ENCODE results near the gene TMOD1. TPM values are rescaled to one million over a fixed set of nuclear protein-coding genes. Genes with fewer than 3 reads are reported as not detected.

Gene TMOD1
- total RNA-seq, 1 donor from 2014 or later, result 12.9 TPM

DNA sequence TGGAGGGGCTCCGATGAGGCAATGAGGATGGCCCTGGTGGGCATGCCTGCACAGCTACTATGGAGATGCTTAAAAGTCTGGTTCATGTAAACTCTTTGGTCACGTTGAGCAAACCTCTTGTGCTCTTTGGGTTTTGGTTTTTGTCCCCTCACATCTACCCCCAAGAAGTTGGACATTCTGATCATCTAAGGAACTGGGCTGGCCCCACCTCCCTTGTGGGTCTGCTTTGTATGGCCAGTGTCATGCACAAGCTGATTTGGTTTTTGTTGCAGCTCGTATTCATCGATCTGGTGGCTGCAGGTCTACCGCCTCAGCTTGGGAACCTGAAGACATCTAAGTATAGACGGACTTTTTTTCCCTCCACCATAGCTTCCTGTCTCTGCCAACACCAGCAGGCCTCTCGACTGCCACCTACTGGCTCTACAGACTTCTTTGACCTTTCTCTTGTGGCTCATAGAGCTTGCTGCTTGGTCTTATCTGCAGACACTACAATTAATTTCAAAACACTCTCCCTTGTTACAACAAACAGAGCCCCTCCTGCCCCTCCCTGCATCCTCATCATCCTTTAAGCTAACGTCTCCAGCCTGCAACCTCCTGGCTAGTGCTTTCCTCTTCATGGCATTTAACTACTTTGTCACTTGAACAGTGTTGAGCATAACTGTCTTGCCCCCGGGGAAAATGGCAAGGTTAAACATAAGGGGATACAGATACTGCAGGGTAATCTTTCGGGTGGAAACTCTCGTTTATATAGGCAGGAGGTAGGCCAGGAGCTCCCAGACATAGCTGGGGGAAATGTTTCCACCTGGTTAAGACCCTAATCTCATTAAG lies 97.2 kb downstream of the TMOD1 start:
- TF ChIP-seq, protein P1, sequence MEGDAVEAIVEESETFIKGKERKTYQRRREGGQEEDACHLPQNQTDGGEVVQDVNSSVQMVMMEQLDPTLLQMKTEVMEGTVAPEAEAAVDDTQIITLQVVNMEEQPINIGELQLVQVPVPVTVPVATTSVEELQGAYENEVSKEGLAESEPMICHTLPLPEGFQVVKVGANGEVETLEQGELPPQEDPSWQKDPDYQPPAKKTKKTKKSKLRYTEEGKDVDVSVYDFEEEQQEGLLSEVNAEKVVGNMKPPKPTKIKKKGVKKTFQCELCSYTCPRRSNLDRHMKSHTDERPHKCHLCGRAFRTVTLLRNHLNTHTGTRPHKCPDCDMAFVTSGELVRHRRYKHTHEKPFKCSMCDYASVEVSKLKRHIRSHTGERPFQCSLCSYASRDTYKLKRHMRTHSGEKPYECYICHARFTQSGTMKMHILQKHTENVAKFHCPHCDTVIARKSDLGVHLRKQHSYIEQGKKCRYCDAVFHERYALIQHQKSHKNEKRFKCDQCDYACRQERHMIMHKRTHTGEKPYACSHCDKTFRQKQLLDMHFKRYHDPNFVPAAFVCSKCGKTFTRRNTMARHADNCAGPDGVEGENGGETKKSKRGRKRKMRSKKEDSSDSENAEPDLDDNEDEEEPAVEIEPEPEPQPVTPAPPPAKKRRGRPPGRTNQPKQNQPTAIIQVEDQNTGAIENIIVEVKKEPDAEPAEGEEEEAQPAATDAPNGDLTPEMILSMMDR (conservative IDR thresholded peaks at IDR 0.05), result peak; percentile 91
- no peaks in the 10 kb centered on the region for H3K27me3 Mint-ChIP-seq
- peaks cover 5% of the 10 kb centered on the region for H3K4me1 Mint-ChIP-seq (ENCODE audit: unreplicated experiment)
- DNase-seq (ENCODE audit: extremely low spot score, unreplicated experiment), result no peak
- no peaks in the 10 kb centered on the region for H3K9me3 Mint-ChIP-seq
- H3K4me3 Mint-ChIP-seq, result no peak overlapping the region
- peaks cover 13% of the 10 kb centered on the region for H3K36me3 Mint-ChIP-seq
- no peak overlapping the region for H3K27ac Mint-ChIP-seq

DNA sequence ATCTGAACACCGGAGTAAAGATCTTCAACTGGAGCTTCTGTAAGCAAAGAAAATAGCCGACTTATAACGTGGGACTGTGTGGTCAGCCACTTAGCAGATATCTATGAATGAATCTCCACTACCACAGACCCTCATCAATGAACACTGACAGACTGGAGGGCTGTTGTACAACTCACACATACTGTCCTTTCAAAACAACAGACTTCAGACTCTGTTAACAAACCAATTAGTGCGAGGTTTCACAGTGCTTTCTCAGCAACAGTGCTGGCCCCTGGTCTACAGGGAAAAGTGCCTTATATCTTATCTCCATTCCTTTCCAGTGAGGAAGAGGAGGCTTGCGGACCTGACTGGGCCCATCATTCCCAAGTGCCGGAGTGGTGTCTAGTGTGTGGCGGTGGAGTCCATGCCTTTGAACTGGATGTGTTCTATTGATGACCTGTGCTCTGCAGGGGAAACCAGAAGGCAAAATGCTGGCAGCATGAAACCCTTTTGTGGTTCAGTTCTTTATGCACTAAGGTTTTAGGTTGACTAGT lies 97.9 kb downstream of the TMOD1 start:
- Mint-ChIP-seq H3K27me3 (no peaks in the 10 kb centered on the region), H3K4me3 (no peak overlapping the region), H3K36me3 (peaks cover 13% of the 10 kb centered on the region), H3K27ac (no peak overlapping the region), H3K9me3 (no peaks in the 10 kb centered on the region), H3K4me1 (ENCODE audit: unreplicated experiment) (peaks cover 5% of the 10 kb centered on the region)
- TF ChIP-seq, protein P1 (conservative IDR thresholded peaks at IDR 0.05), result no peak
- DNase-seq (ENCODE audit: extremely low spot score, unreplicated experiment), result no peak

DNA sequence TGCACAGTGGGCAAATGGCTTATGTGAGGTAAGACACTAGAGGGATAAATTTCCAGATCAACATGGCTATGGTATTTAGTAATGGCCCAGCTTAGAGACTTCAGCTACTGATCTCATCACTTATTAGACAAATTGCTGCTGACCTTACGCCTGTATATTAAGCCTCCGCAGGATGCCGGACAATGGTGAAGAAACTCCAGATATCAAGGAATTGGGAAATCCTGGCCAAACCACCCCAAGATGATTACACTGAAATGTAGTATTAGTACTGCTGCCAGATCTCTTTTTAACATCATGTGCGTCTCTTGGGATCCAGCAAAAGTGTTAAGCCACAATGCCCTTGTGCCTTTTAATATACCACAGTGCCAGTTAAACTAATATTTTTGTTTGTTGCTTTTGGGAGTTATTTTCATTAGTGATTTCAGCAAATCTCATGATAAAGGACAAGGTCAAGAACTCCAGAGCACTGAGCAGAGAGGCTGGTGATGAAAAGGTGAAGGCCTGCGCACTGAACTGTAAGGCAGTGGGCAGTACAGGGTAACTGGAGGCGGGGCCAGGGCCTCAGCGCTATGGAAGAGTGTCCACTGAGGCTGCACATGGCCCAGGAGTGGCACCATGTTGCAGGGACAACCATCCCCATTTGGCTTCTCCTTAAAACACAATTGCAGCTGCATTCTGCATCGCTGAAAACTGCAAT lies 99.2 kb downstream of the TMOD1 start:
- Mint-ChIP-seq H3K4me3 (no peak overlapping the region), H3K9me3 (no peaks in the 10 kb centered on the region), H3K4me1 (ENCODE audit: unreplicated experiment) (peaks cover 5% of the 10 kb centered on the region), H3K36me3 (peaks cover 13% of the 10 kb centered on the region), H3K27ac (no peak overlapping the region), H3K27me3 (no peaks in the 10 kb centered on the region)
- no peak for DNase-seq (ENCODE audit: extremely low spot score, unreplicated experiment)
- TF ChIP-seq, protein P1 (conservative IDR thresholded peaks at IDR 0.05), result no peak

DNA sequence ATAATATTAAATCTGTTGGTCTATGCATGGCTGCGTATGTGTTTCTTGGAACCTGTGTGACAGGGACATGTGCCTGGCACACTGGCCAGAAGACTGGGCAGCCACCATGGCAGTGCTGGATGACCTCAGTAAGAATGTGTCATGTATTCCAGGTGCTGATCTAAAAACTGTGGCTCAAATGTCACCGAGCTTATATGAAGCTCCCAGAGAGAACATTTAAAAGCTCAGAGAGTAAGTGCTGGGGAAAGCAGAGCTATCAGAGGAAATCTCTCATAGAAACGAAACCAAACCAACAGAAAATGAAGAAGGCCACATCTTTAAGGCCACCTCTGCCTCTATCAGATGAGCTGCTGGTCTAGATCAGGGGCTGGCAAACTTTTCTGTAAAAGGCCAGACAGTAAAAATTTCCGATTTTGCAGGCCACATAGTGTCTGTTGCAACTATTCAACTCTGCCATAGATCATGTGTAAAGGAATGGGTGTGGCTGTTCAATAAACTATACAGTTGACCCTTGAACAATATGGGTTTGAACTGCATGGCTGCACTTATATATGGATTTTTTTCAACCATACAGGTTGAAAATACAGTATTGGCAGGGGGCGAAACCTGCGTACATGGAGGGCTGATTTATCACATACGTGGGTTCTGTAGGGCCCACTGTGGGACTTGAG lies 99.9 kb downstream of the TMOD1 start:
- H3K4me1 Mint-ChIP-seq (ENCODE audit: unreplicated experiment), result peaks cover 5% of the 10 kb centered on the region
- TF ChIP-seq, protein P1 (conservative IDR thresholded peaks at IDR 0.05), result no peak
- no peak for DNase-seq (ENCODE audit: extremely low spot score, unreplicated experiment)
- no peaks in the 10 kb centered on the region for H3K9me3 Mint-ChIP-seq
- H3K4me3 Mint-ChIP-seq, result no peak overlapping the region
- peaks cover 13% of the 10 kb centered on the region for H3K36me3 Mint-ChIP-seq
- no peak overlapping the region for H3K27ac Mint-ChIP-seq
- no peaks in the 10 kb centered on the region for H3K27me3 Mint-ChIP-seq

DNA sequence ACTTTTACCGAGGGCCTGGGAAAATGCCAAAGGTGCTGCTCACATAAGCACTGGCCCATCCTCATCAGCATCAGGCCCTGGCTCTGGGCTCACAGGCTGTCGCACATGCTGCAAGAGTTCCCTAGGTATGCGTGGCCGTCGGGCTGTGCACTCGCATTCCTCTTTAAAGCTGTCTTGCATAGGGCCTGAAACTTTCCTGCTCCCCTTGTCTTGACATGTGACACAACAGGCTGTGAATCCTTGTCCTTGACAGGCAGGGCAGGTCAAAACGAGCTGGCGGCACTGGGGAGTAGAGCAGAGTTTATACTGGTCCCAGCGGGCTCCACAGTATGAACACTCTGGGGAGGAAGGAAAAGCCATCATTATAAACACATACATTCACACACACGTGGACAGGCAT lies 101.0 kb downstream of the TMOD1 start:
- DNase-seq (ENCODE audit: extremely low spot score, unreplicated experiment), result no peak
- no peaks in the 10 kb centered on the region for H3K9me3 Mint-ChIP-seq

More for the DNA sequence above, 101.0 kb downstream of the TMOD1 start:
- TF ChIP-seq, protein P1 (conservative IDR thresholded peaks at IDR 0.05), result no peak
- Mint-ChIP-seq H3K27ac (no peak overlapping the region), H3K4me1 (ENCODE audit: unreplicated experiment) (peaks cover 5% of the 10 kb centered on the region), H3K27me3 (no peaks in the 10 kb centered on the region), H3K4me3 (no peak overlapping the region), H3K36me3 (peaks cover 16% of the 10 kb centered on the region)

All from type B pancreatic cell (in vitro differentiated cells).